HG03558 (cell line): ENCODE data around the gene BCOR.

Source experiments
- ATAC-seq: cut with Tn5 transposase; IDR thresholded peaks from one replicate; pipeline ENCODE4 v1.9.1; 2021; ENCODE audit warnings: moderate number of reproducible peaks; ENCODE audit not compliant: unreplicated experiment; ENCODE audit errors: extremely low read depth

BCOR gene

DNA sequence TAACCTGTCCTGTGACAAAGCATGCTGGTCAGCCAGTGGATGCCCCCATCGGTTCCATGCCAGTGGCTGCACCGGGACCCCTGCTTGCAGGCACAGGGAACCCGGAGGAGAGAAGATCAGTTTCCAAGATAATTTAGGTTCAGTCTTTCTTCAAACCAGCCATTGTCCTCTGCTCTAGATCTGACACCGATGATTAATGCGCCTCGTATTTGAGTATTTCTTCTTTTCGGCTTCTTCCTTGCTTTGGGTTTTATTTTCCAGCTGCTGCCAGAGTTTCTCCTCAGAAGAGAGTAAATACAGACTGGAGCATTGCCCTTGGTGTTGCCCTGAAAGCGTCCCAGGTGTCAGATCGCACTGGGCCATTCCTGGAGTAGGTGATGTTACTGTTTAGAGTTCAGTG, 19.2 kb upstream of the BCOR start:
- ATAC-seq = no peak

- ATAC-seq = no peak
Observed at GRCh38 chrX:40112996-40113395, 15.2 kb upstream of the BCOR start.

DNA sequence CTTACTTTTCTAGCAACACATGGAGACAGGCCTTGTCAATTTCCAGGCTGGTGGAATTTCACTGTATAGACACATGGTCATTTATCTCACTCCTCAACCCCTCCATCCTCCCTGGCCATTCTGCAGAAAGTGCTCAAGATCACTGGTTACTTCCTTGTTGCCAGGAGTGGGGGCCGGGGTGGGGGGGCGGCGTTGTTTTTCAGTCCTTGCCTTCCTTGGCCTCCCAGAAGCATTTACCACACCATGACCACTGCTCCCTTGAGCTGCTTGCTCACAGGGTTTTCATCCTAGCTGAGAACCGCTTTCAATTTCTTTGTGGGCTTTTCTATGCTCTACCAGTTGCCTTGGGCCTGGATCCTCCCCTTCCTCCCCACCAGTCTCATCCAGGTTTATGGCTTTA, 14.1 kb upstream of the BCOR start:
- no peak for ATAC-seq

DNA sequence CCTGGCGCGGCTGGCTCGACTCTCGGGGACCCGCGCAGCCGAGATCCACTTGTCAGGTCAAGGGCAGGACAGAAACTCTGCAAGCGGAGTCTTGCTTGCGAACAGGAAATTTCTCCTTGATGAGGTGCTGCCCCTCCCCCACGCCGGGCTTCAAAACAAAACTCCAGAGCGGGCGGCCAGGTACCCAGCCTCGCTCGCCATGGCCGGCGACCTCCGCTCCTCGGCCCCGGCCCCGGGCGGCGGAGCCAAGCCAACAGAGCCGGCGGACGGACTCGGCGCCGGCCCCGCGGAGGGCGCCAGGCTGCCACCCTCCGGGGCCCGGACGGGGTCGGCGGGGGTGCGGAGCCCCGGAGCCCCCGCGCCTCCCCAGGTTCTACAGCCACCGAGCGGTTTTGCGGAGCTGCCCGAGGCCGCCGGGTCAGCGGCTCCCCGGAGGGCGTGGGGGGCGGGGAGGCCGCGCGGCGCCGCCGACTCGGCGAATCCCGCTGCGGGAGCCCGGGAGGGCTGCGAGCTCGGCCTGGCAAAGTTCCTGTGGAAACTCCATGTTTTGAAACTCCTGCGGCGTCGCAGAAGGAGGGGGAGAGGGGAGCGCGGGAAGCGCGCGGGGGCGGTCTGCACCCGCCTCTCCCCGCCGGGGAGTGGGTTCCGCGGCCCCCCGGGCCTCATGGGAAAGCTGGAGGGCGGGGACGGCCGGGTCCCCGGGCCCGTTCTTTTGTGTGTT, 11.7 kb upstream of the BCOR start:
- ATAC-seq = no peak

DNA sequence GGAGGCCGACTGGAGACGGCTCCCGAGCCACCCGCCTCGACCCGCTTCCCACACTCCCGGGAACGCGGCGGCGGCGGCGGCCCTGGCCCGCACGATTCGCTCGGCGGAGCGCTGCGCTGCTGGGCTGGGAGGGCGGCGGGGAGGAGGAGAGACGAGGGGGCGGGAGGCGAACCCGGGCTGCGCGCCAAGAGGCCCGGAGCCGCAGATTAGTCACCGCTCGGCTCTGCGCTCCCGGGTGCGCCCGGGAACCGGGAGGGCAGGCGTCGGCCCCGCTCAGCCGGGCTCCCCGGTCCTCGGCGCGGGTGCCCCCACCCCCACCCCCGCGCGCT, 11.2 kb upstream of the BCOR start:
- ATAC-seq = no peak

- ATAC-seq = no peak
Observed at GRCh38 chrX:40108162-40108958, 10.6 kb upstream of the BCOR start.

GRCh38 chrX:40107291-40108161, 9.8 kb upstream of the BCOR start:
- ATAC-seq = no peak

- ATAC-seq = no peak
Observed at GRCh38 chrX:40106676-40107290, 9.0 kb upstream of the BCOR start.

- no peak for ATAC-seq
Observed at GRCh38 chrX:40105835-40106675, 8.3 kb upstream of the BCOR start.

GRCh38 chrX:40104985-40105834, 7.5 kb upstream of the BCOR start:
- ATAC-seq = no peak

GRCh38 chrX:40104630-40104984, 6.8 kb upstream of the BCOR start:
- ATAC-seq = no peak

DNA sequence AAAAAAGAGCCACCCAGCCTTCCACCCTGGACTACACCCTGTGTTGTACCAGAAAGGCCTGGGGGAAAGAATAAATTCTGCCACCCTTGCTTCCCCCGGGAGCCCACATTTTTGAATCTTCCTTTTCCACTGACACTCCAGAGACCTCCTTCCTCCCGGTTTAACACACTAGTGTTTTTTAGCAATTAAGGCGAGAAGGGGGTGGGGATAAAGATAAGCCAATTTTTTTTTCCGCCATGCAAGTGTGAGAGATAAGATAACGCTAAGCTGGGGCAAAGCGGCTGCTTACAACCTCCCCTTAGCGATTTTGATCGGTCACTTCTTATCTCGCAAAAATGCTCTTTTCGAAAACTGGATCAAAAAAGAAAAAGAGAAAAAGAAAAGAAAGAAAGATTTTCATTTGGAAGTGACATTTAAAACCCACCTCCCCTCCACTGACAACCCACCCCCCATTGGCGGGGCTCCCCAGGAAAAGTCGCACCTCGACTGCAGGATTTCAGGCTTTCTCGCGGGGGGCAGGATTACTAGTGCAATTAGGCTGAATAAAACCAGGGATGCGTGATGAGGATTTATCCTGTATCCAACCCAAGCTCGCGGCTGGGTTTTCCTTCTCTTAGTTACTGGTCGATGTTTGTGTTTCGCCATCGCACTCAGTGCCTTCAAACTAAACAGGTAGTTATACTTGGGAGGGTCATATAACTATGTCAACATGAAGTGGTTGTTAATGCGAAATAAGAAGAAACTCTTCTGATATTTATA, 6.0 kb upstream of the BCOR start:
- no peak for ATAC-seq

DNA sequence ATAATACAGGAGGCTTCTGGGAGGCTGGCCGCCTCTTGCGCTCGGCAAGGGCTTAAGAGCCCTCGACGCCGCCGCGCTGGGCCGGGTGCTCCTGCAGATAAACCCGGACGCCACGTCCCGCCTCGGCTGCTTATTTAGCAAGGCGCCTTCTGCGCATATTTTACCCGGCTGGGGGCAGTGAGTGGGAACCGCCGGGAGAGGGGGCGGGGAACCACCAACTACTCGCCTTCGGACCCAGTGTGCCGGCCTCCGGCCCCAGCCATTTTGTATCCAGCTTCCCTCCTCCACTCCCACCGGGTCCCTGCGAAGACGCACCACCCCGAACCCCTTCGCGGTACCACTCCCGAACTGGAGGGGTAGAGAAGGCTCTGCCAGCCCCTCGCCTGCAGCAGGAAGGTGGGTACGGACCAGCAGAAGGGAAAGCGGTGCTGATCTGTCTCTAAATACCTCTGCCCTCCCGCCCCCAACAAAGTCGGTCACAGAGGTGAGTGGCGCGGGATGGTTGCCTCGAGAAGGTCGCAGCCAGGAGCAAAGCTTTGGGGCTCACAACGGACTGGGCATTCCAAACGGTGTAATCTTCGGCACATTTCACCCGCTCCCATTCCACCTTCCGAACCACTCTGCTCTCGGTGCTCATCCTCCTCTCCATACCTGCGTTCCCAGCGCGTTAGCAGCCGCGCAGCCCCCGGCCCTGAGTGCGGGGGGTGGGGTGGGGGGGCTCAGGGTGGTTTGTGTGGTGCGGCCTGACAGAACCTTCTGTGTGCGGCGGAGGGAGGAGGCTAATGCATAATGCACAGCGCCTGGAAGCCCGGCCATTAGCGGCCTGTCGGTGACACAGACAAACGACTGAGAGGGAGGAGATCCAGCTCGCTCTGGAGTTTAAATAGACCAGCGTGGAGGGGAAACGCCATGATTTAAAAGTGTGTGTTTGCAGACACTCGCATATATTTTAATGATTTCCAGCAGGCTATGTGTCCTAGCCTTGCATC, 4.9 kb upstream of the BCOR start:
- no peak for ATAC-seq

GRCh38 chrX:40101430-40101802, 3.7 kb upstream of the BCOR start:
- ATAC-seq = no peak

DNA sequence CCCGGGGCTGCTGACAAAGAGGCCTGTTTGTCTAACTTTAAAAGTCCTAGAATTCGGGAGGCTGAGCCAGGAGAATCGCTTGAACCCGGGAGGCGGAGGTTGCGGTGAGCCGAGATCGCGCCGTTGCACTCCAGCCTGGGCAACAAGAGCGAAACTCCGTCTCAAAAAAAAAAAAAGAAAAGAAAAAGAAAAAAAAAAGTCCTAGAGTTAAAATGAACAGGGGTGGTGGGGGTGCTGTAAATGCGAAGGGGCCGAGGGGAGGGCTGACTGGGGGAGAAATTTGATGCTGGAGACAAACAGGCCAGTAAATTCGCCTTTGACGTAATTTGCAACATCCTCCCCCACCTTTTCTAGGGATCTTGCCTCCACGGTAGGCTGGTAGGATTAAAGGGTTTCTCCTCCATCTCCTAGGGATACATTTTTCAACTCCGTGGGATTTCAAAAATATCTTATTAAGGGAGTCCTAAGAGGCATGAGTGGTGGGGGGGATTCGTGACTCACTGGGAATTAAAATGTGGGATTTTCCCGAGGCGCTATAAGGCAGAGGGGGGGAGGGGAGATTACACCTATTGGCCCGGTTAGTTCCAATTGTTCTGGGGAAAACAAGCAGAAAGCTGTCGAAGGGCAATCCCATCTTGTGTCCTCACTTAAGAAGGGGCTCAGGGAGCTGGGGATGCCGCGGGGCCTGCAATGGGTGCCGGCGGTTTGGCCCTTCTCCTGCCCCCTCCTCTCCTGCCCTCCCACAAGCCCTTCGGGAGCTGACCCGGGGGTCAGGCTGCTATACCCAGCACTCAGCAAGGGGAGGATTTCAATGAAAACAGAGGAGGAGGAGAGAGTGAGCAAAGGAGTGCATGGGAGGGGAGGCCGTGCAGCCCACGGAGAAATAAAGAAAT, 3.0 kb upstream of the BCOR start:
- ATAC-seq = no peak

DNA sequence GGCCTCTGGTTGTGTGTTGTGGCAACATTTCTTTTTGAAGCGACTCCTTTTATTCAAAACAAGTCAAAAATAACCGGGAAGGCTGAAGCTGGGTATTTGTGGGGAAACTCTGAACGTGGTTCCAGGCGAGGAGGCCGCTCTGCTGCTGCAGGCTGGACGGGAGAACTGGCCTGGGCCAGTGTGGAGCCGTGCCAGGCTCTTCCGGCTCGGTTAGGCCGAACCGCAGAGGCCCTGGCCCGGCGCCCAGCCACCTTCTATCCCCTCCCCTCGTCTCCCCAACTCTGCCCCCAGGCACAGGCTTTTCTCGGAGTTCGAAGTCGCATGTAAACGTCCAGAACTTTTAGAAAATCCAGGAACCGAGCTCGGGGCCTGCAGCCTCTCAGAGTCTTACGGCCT, 2.4 kb upstream of the BCOR start:
- ATAC-seq = no peak
